Brain microvascular endothelial cell (primary cell): ENCODE measurements around the gene SPATA6.

ENCODE experiments used
- DNase-seq: peaks from one replicate; pipeline ENCODE4 v3.0.0-alpha.2; 2020
- H3K27ac ChIP-seq: fragments of 250-450 bp; sonication (Bioruptor Pico); 2 replicates; pipeline ENCODE4 v1.5.1; 2020; ENCODE audit warnings: mild to moderate bottlenecking, moderate library complexity
- H3K27me3 ChIP-seq: fragments of 250-450 bp; sonication (Bioruptor Pico); replicated peaks from 2 replicates; pipeline ENCODE4 v1.5.1; 2020; ENCODE audit warnings: mild to moderate bottlenecking
- H3K36me3 ChIP-seq: fragments of 250-450 bp; sonication (Bioruptor Pico); replicated peaks from 2 replicates; pipeline ENCODE4 v1.5.1; 2020; ENCODE audit warnings: mild to moderate bottlenecking
- H3K4me3 ChIP-seq: 2 replicates; pipeline ENCODE4 v1.5.1; 2011; ENCODE audit warnings: low read depth, mild to moderate bottlenecking, control low read depth, low read length, moderate library complexity
- in situ Hi-C: cut with HindIII; loops from 2 replicates; pipeline ENCODE4 v1.10.0; 2017; ENCODE audit warnings: low sequenced_read_pairs, low pct_ligation_motif_present
- TF ChIP-seq, protein P1 (sequence below): IDR thresholded peaks from 2 replicates; pipeline ENCODE4 v1.5.1; 2011; ENCODE audit warnings: low read depth, mild to moderate bottlenecking, moderate library complexity, low read length, control low read depth, inconsistent platforms; ENCODE audit errors: missing control alignments

SPATA6 gene

DNA sequence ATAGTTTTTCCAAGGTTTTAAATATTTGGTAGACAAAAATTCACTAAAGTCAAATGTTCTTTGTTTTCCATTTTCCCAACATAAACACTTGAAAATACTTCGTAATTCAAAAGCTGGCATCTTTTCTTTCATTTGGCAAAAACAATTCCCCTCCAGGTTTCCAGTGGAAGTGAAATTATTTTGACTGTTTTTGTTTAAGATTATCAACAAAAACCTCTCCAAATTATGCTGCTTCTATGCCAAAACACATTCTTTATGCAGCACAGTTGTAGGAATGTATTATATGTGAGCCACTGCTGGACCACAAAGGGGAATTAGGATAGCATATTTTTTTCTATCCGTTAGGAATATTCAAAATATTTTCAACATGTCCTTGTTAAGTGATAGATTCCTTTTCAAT, 205.4 kb downstream of the SPATA6 start:
- TF ChIP-seq, protein P1, sequence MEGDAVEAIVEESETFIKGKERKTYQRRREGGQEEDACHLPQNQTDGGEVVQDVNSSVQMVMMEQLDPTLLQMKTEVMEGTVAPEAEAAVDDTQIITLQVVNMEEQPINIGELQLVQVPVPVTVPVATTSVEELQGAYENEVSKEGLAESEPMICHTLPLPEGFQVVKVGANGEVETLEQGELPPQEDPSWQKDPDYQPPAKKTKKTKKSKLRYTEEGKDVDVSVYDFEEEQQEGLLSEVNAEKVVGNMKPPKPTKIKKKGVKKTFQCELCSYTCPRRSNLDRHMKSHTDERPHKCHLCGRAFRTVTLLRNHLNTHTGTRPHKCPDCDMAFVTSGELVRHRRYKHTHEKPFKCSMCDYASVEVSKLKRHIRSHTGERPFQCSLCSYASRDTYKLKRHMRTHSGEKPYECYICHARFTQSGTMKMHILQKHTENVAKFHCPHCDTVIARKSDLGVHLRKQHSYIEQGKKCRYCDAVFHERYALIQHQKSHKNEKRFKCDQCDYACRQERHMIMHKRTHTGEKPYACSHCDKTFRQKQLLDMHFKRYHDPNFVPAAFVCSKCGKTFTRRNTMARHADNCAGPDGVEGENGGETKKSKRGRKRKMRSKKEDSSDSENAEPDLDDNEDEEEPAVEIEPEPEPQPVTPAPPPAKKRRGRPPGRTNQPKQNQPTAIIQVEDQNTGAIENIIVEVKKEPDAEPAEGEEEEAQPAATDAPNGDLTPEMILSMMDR = no peak
- Histone ChIP-seq H3K27me3 (no peaks in the 10 kb centered on the region), H3K4me3 (no peak overlapping the region), H3K36me3 (no peaks in the 10 kb centered on the region), H3K27ac (no peak overlapping the region)
- in situ Hi-C loops = no loop called here
- DNase-seq = no peak

DNA sequence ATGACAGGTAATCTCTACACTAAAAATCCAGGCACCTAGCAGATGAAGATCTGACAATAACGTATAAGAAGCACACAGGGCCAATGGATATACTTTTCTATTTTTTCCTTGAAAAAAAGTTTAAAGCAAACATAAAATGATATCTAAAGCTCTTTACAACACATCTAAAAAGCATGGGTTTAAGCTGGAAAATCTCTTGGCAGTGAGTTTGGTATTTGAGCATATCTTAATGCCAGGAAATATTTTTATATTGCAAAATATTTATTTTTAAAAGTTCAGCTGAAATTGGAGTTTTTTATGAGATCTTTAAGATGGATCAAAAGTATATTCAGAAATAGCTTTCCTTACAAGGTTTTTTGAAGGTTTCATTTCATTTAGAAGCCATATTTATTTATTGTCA, 209.0 kb downstream of the SPATA6 start:
- DNase-seq = no peak
- TF ChIP-seq, protein P1 = no peak
- Histone ChIP-seq H3K4me3 (no peak overlapping the region), H3K27me3 (no peaks in the 10 kb centered on the region), H3K36me3 (no peaks in the 10 kb centered on the region), H3K27ac (no peak overlapping the region)
- in situ Hi-C loops = no loop called here

DNA sequence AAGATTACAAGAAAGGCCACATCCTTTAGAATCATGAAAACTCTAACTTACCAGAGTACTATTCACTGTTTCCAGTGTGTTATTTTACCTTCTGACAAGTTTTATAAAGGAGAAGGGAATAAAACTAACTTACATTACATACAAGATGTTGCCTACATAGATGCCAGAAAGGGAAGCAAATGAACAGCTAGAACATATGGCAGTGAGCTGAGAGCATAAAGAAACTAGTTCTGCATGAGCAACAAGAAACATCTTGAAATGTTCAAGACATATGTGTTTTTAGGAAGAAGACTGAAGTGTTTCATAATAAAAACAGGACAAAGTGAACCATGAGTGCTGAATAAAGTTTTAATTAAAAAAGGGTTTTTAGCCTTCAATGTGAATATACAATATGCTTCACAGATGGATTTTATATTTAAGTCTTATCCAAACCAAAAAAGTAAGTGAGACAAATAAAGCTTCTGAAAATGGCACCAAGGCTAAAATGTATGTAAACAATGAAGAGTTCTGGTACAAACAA, 210.1 kb downstream of the SPATA6 start:
- TF ChIP-seq, protein P1 = no peak
- no peaks in the 10 kb centered on the region for H3K27me3 ChIP-seq
- H3K4me3 ChIP-seq = no peak overlapping the region
- no peak overlapping the region for H3K27ac ChIP-seq
- DNase-seq = no peak
- in situ Hi-C loops = no loop called here
- H3K36me3 ChIP-seq = no peaks in the 10 kb centered on the region

DNA sequence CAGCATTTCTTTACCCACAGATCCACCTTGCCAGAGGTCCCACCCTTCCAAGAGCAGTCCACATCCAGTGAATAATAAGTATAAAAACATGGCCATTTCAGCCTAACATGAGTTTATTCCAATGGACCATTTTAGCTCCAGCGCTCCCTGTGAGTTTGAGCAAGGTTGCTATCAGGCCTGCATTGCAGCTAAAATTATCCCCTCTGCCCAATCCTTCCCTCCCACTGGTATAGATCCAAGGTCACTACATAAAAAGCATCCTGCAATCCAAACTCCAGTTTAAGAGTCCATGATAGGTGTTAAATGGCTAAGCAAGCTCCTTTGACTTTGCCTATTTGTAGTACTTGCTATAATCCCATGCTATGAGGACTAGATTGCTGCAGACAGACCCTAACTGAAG, 213.9 kb downstream of the SPATA6 start:
- no peak overlapping the region for H3K4me3 ChIP-seq
- no peak for DNase-seq
- no peak overlapping the region for H3K27ac ChIP-seq
- H3K27me3 ChIP-seq = no peaks in the 10 kb centered on the region
- in situ Hi-C loops = no loop called here
- TF ChIP-seq, protein P1 = no peak
- no peaks in the 10 kb centered on the region for H3K36me3 ChIP-seq

DNA sequence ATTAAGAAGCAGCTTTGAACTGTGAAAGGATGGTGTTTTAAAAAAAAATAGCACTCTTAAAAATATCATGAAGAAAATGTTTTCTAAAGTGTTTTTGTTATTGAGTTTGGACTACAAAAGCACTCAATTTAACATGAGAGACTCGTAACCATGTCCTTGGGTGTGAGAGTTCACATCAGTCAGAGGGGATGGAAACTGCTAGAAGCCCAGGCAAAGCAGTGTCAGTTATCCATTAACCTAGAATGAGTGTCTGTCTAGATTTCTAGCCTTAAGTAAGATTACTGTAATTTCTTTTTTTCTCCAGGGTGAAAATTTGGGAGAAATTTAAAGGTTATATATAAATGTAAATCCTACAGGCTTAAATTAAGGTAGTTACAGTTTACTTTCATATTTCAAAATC, 217.8 kb downstream of the SPATA6 start:
- no peaks in the 10 kb centered on the region for H3K36me3 ChIP-seq
- DNase-seq = no peak
- no peak overlapping the region for H3K4me3 ChIP-seq
- no peaks in the 10 kb centered on the region for H3K27me3 ChIP-seq
- H3K27ac ChIP-seq = no peak overlapping the region
- in situ Hi-C loops = no loop called here
- TF ChIP-seq, protein P1 = no peak

DNA sequence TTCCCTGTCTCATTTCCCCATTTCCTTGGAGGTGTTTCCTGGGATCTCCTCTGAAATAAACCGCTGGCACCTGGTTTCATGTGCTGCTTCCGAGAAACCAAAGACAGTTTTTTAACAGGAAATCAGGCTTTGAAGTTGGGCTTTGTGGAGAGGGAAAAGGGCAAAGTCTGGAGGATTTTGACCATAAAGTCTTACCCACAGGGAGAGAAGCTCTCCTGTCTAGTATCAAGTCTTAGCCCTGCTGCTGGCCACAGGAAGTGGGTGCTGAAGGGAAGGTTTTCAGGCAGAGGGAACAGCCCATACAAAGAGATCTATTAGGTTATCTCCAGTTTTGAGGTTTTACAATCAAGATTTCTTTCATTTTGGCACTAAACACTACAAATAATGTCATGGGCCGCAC, 220.2 kb downstream of the SPATA6 start:
- Histone ChIP-seq H3K36me3 (no peaks in the 10 kb centered on the region), H3K27me3 (no peaks in the 10 kb centered on the region), H3K4me3 (no peak overlapping the region), H3K27ac (no peak overlapping the region)
- no peak for DNase-seq
- in situ Hi-C loops = no loop called here
- TF ChIP-seq, protein P1 = no peak
